OCI-LY7 (cell line): Measurements from ENCODE around the gene SHROOM3. TPM values are rescaled to one million over a fixed set of nuclear protein-coding genes. Genes with fewer than 3 reads are reported as not detected.

ENCODE experiments used
- BruUV-seq: library from RNA; stranded (reverse); fragments of 400-500 nt; replicated peaks from 2 replicates; lab custom pipeline; 2021; lab: Mats Ljungman, UMichigan
- CTCF ChIA-PET: fragments of 300-600 bp; sonication (Branson Sonifier 250); formaldehyde crosslinking; loops from one replicate; lab custom pipeline; 2022; ENCODE audit warnings: antibody characterized with exemption; ENCODE audit not compliant: unreplicated experiment; lab: Charles Lee
- POLR2A ChIA-PET: fragments of 300-600 bp; sonication (Branson Sonifier 250); formaldehyde crosslinking; loops from one replicate; lab custom pipeline; 2022; ENCODE audit warnings: antibody characterized with exemption; lab: Charles Lee
- DNase-seq: peaks from one replicate; pipeline ENCODE4 v3.0.0-alpha.2; 2015; ENCODE audit warnings: low spot score
- H2AFZ ChIP-seq: fragments of 200-600 bp; sonication (generic), shearing (Covaris generic); 2 replicates; pipeline ENCODE4 v1.6.1; 2014; ENCODE audit warnings: mild to moderate bottlenecking, antibody characterized with exemption, low read length, moderate library complexity
- H3K27ac ChIP-seq: fragments of 200-600 bp; sonication (generic); 2 replicates; pipeline ENCODE4 v1.5.1; 2014; ENCODE audit warnings: mixed run types, low read depth, mild to moderate bottlenecking, moderate library complexity, low read length, inconsistent platforms; ENCODE audit not compliant: poor library complexity, severe bottlenecking
- H3K36me3 ChIP-seq: fragments of 200-600 bp; sonication (generic); 2 replicates; pipeline ENCODE4 v1.6.1; 2014; ENCODE audit warnings: mild to moderate bottlenecking, antibody characterized with exemption, low read length, moderate library complexity, mixed read lengths; ENCODE audit not compliant: insufficient read depth
- H3K4me1 ChIP-seq: fragments of 200-600 bp; sonication (generic); 2 replicates; pipeline ENCODE4 v1.5.1; 2014; ENCODE audit warnings: mild to moderate bottlenecking, low read length; ENCODE audit not compliant: insufficient read depth, poor library complexity, severe bottlenecking
- H3K4me2 ChIP-seq: fragments of 200-600 bp; sonication (generic); 2 replicates; pipeline ENCODE4 v1.6.1; 2014; ENCODE audit warnings: mild to moderate bottlenecking, low read length
- H3K4me3 ChIP-seq: fragments of 200-600 bp; sonication (generic); 2 replicates; pipeline ENCODE4 v1.5.1; 2014; ENCODE audit warnings: mild to moderate bottlenecking, low read depth, low read length; ENCODE audit not compliant: poor library complexity, severe bottlenecking
- H3K79me2 ChIP-seq: fragments of 200-600 bp; sonication (generic); 2 replicates; pipeline ENCODE4 v1.6.1; 2016; ENCODE audit warnings: low read depth, mild to moderate bottlenecking, low read length, moderate library complexity, mixed read lengths; ENCODE audit not compliant: insufficient read depth
- H3K9me2 ChIP-seq: fragments of 200-600 bp; sonication (generic); 2 replicates; pipeline ENCODE4 v1.6.1; 2016; ENCODE audit warnings: mild to moderate bottlenecking, low read length, mixed read lengths; ENCODE audit not compliant: insufficient read depth
- H3K9me3 ChIP-seq: fragments of 200-600 bp; sonication (generic); 2 replicates; pipeline ENCODE4 v1.6.1; 2014; ENCODE audit warnings: mild to moderate bottlenecking, mixed run types, low read length, mixed read lengths
- H4K20me1 ChIP-seq: fragments of 200-600 bp; sonication (generic); 2 replicates; pipeline ENCODE4 v1.6.1; 2014; ENCODE audit warnings: mild to moderate bottlenecking, antibody characterized with exemption, low read length, moderate library complexity, mixed read lengths; ENCODE audit not compliant: insufficient read depth
- CTCF ChIP-seq: fragments of 200-600 bp; sonication (generic); conservative IDR thresholded peaks from 2 replicates; pipeline ENCODE4 v1.5.1; 2014; ENCODE audit warnings: mild to moderate bottlenecking, antibody characterized with exemption, low read length, moderate library complexity, mixed read lengths
- EZH2phosphoT487 ChIP-seq: fragments of 200-600 bp; sonication (generic); IDR thresholded peaks from 2 replicates; pipeline ENCODE4 v1.6.1; 2018; ENCODE audit warnings: low read depth, borderline replicate concordance, mild to moderate bottlenecking, mixed run types, antibody characterized with exemption, low read length, moderate library complexity, mixed read lengths
- intact Hi-C: fragments of 100-400 bp; cut with micrococcal nuclease; formaldehyde crosslinking; loops from one replicate; pipeline ENCODE4 v1.10.0; 2022; ENCODE audit not compliant: unreplicated experiment
- total RNA-seq, 2 experiments: library from RNA; depleted of rRNA in 1 of 2; stranded (reverse); fragments of >200 nt in 1 of 2; shearing (Covaris generic) in 1 of 2; gene quantifications; 2 replicates each; pipeline ENCODE4 v1.2.3, GENCODE V29; 2014 to 2022

Gene SHROOM3
- total RNA-seq, 2 experiments from 2014 or later: not detected

- CTCF ChIA-PET: no interaction called here
- intact Hi-C loops: loop anchor here (5.0 to 10.0 kb wide), 2 partner anchors 315 to 563 kb away; no protein-coding TSS in a partner anchor
- H3K9me3 ChIP-seq: no peaks in the 10 kb centered on the region
- no peak overlapping the region for H3K4me2 ChIP-seq
- H3K4me1 ChIP-seq: no peaks in the 10 kb centered on the region
- BruUV-seq: no TSS peak
- H3K36me3 ChIP-seq: no peaks in the 10 kb centered on the region
- H2AFZ ChIP-seq: no peak overlapping the region
- H3K9me2 ChIP-seq: no peaks in the 10 kb centered on the region
- H3K79me2 ChIP-seq: no peaks in the 10 kb centered on the region
- no peak overlapping the region for H3K4me3 ChIP-seq
- no peak overlapping the region for H3K27ac ChIP-seq
- POLR2A ChIA-PET: no interaction called here
- H4K20me1 ChIP-seq: no peaks in the 10 kb centered on the region
- no peak for DNase-seq
- TF ChIP-seq CTCF: no peak
- TF ChIP-seq EZH2phosphoT487: no peak
Measured at GRCh38 chr4:76747563-76747962, 312.5 kb downstream of the SHROOM3 start.

DNA sequence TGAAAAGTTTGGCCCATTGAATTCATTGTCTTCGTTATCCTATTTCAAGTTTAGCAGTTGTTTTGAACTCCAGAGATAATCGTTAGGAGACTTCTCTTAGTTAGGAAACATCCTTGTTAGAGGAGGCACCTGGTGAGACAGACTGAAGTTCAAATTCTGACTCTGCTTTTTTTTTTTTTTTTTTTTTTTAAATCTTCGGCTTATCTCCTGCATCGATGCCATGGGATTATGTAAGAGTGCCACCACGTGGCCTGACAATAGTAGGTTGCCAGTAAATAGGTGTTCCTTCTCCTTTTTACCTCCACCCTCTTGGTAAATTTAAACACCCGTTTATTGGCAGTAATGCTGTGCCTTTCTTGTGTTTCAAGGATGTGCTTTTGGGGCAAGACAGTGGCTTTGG, 313.6 kb downstream of the SHROOM3 start:
- POLR2A ChIA-PET: no interaction called here
- intact Hi-C loops: loop anchor here (5.0 to 10.0 kb wide), 2 partner anchors 316 to 564 kb away; no protein-coding TSS in a partner anchor
- H3K36me3 ChIP-seq: no peaks in the 10 kb centered on the region
- TF ChIP-seq CTCF (peak; percentile 59), EZH2phosphoT487 (no peak)
- no peak overlapping the region for H3K4me3 ChIP-seq
- no peaks in the 10 kb centered on the region for H3K4me1 ChIP-seq
- no peak overlapping the region for H3K27ac ChIP-seq
- DNase-seq: peak; percentile 9
- H3K9me3 ChIP-seq: no peaks in the 10 kb centered on the region
- no TSS peak for BruUV-seq
- no peaks in the 10 kb centered on the region for H3K9me2 ChIP-seq
- no peaks in the 10 kb centered on the region for H4K20me1 ChIP-seq
- no peak overlapping the region for H3K4me2 ChIP-seq
- no peaks in the 10 kb centered on the region for H3K79me2 ChIP-seq
- no peak overlapping the region for H2AFZ ChIP-seq
- CTCF ChIA-PET: no interaction called here

DNA sequence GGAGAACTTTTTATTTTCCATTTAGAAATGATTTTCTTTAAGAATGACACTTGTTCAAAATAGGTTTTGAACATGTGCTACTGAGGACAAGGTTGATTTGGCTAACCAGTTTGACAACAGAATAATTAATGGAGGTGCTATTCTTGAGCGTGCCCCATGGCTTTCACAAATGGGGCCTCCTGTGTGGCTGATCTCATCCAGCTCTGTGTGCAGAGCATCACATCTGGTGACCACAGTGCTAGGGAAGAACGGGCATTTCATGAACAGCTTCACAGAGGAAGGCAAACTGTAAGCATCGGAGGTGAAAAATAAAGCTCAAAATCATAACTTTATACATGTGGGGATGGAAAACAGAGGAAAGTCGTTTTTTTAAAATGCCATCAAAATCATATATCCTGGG, 314.3 kb downstream of the SHROOM3 start:
- no peaks in the 10 kb centered on the region for H3K4me1 ChIP-seq

More for the DNA sequence above, 314.3 kb downstream of the SHROOM3 start:
- Histone ChIP-seq H2AFZ (no peak overlapping the region), H4K20me1 (no peaks in the 10 kb centered on the region), H3K9me3 (no peaks in the 10 kb centered on the region), H3K4me3 (no peak overlapping the region), H3K27ac (no peak overlapping the region), H3K79me2 (no peaks in the 10 kb centered on the region), H3K9me2 (no peaks in the 10 kb centered on the region), H3K36me3 (no peaks in the 10 kb centered on the region), H3K4me2 (no peak overlapping the region)
- intact Hi-C loops: loop anchor here (5.0 to 10.0 kb wide), 2 partner anchors 317 to 565 kb away; no protein-coding TSS in a partner anchor
- no peak for TF ChIP-seq EZH2phosphoT487
- no peak for TF ChIP-seq CTCF
- ChIA-PET POLR2A (no interaction called here), CTCF (no interaction called here)
- BruUV-seq: no TSS peak
- no peak for DNase-seq
